Upper lobe of left lung (tissue), 4 donors: ENCODE measurements around the gene ADGRF1.

Source experiments
- POLR2A ChIP-seq, 4 donors: fragments of 450-650 bp; IDR thresholded peaks; one replicate each; pipeline ENCODE4 v1.5.1; 2016 to 2017; ENCODE audit warnings: antibody characterized with exemption in 4 of 4, mild to moderate bottlenecking in 2 of 4
- TF ChIP-seq, protein P1 (sequence below), 6 experiments: fragments of 450-650 bp in 4 of 6; fragments of 200-600 bp in 2 of 6; sonication (generic) in 2 of 6; IDR thresholded peaks; one replicate each; pipeline ENCODE4 v1.5.1; 2016 to 2019; ENCODE audit warnings: antibody characterized with exemption in 6 of 6

GRCh38 chr6:46961232-46961631, 80.9 kb downstream of the ADGRF1 start:
- no peak for TF ChIP-seq POLR2A (IDR thresholded peaks at IDR 0.05)
- TF ChIP-seq, protein P1, sequence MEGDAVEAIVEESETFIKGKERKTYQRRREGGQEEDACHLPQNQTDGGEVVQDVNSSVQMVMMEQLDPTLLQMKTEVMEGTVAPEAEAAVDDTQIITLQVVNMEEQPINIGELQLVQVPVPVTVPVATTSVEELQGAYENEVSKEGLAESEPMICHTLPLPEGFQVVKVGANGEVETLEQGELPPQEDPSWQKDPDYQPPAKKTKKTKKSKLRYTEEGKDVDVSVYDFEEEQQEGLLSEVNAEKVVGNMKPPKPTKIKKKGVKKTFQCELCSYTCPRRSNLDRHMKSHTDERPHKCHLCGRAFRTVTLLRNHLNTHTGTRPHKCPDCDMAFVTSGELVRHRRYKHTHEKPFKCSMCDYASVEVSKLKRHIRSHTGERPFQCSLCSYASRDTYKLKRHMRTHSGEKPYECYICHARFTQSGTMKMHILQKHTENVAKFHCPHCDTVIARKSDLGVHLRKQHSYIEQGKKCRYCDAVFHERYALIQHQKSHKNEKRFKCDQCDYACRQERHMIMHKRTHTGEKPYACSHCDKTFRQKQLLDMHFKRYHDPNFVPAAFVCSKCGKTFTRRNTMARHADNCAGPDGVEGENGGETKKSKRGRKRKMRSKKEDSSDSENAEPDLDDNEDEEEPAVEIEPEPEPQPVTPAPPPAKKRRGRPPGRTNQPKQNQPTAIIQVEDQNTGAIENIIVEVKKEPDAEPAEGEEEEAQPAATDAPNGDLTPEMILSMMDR (IDR thresholded peaks at IDR 0.05) = no peak
